Endometrium (tissue), 2 donors: Measurements from ENCODE around the gene SLC2A9.
"Not testable (repeated sequence)": the region's sequence is repeated elsewhere in the genome, so short reads cannot be mapped to it uniquely, and the experiment has no call there.

Source experiments
- FAIRE-seq: peaks from 2 replicates; lab custom pipeline; 2012; peaks lifted over from hg19 to GRCh38; lab: Jason Lieb, UNC
- donor health status: control.
- donor health status: control.

SLC2A9 gene

DNA sequence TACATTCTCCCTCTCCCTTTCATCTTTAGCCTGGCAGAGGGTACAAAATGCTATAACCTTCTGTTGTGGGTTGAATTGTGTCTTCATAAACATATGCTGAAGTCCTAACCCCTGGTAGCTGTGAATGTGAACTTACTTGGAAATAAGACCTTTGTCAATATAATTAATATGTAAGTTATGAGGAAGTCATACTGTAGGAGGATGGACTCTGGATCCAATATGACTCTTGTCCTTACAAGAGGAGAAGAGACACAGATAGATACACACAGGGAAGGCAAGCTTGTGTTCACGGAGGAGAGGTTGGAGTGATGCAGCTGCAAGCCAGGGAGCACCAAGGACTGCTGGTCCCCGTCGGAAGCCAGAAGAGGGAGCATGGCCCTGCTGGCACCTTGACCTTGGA is 94.7 kb downstream of the SLC2A9 start:
- no peak for FAIRE-seq

DNA sequence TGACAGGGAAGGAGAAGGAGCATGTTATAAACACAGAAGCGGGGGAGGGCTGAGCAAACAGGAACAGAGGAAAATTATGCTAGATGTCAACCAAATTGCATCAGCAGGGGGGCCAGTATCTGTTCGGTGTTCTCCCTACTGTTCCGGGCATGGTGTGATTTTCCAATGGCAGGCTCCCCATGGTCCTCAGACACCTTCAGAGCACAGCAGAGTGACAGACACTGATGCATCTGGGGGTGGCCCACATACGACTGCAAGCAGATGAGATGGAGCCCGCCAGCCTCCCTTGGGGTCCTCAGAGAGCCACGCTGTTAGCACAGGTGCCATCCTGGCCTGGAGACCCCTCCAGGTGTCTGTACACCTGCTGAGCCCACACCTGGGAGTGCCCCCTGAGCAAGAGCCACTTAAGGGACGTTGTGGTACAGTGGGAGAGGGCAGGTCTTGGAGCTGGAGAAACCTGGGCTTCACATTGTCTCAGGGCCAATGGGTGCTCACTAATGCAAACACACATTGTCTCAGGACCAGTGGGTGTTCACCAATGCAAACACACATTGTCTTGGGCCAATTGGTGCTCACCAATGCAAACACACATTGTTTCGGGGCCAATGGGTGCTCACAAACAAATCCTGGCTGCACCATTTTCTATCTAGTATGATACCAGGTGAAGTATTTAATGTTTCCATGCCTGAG is 95.4 kb downstream of the SLC2A9 start:
- no peak for FAIRE-seq

DNA sequence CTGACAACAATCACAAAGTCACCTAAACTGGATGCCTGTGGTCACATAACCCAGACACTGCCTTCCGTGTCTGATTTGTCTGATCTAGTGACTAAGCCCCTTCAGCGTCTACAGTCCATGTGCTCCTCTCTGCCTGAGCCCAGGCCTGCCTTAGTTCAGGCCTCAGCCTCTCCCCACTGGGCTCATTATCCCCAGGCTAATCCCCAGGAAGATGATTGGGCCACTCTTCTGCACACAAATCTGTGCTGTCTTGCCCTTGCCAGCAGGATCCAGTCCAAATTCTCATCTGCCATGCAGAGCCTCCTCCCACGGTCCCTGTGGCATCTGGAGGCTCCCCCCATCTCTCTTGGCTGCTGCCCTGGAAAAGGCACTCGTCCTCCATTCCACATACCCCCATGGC is 96.5 kb downstream of the SLC2A9 start:
- no peak for FAIRE-seq

DNA sequence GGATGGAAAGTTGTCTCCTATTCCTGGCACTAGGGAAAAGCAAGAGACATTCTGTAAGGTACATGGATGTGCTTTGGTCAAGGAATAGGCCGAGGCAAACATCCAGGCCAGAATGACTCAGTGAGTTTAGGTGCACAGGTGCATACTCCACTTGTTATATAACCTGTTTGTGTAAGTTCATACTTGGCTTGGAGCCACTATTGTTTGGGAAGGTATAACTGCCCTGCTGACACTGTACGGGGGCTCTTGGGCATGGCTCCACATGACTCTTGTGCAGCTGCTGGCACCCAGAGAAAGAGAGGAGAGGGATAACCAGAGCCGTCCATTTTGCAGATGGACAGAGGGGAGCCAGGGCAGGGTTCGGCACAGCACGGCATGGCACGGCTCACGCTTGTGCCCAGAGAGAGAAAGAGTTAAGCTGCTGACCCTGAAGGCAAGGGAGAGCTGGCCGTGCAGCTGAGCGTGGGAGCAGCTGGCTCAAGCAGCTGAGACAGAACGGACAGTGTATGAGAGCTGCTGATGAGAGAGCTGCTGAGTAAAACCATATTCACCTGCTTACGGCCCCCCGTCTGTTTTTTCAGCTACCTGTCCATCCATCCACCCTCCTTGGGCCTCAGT is 98.0 kb downstream of the SLC2A9 start:
- FAIRE-seq = no peak

DNA sequence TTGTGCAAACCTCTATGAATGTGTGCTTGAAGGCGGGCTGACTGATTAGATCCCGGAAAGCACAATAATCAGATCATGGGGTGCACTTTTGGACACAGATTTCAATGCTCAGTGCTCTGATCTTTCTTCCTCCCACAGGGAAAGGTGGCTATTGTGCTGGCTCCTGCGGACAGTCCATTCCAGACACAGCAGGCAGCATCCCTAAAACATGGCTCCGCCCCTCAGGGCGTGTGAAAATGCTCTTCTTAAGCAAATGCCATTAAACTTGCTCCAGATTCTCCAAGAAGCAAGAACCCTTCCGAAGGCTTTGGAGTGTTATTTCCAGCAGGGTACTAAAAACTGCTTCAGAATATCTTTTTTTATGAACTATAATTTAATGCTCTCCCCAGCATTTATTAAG is 100.0 kb downstream of the SLC2A9 start:
- FAIRE-seq = no peak

DNA sequence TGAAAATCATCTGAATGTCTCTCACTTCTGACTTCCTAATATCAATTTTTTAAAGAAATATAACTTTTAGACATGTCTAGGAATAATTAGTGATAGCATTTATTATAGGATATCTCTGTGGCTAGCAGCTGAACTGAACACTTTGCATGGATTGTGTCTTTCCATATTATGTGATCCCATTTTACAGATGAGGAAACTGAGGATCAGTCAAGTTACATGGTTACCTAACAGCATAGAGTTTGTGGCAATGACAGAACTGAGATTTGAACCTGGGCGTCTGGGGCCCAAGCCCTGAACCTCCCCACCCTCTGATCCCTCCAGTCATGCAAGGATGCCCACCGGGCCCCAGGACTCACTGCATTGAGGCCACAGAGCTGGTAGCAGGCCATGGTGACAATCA is 101.3 kb downstream of the SLC2A9 start:
- FAIRE-seq = no peak

DNA sequence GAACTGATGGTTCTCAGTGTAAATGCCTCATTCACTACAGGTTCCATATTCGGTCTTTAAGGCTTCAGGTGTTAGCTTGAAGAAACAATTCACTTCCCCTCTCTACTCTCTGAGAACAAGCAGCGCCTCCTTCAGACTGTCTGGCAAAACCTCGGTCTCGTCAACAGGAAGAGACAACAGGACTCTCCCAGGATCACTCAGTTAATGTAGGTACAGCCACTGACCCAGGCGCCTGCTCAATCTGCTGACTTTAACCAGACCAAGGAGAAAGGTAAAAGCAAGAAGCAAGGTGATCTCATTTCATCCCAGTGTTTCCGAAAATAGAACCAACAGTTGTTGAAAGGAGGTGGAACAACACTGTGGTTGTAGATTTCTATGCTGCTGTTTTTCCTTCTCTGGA is 102.2 kb downstream of the SLC2A9 start:
- no peak for FAIRE-seq

DNA sequence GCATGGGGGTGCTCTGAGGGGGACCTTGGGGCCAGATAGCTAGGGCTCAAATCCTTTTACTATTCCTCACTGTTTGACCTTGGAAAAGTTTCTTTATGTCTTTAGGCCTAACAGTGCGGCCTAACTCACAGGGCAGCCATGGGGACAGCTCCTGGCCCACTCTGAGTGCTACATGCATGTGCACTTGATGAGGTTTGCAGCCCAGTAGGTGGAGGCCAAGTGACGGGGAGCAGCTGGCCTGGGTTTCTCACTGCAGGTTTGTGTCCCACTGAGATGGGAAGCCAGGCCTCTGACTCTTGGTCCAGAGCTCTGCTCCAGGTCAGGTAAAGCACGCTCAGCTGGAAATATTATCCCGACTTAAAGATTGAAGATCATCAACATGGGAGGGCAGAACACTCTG is 102.8 kb downstream of the SLC2A9 start:
- no peak for FAIRE-seq

DNA sequence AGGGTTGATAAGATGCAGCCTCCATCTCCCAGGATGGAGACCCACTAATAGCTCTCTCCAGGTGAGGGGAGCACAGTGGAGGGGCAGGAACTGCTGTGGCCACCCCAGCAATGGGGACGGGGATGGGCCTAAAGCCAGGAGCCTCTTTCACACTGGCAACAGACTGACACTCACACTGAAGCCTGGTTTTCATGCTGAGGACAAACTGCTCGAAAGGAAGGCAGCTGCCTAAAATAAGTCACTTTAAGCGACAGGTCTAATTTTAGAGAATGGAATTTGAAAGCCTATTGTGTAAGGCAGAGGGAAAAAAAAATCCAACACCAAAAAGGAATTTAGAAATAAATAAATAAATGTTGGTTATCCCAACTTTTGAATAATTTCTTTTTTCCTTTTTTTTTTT is 104.4 kb downstream of the SLC2A9 start:
- FAIRE-seq = no peak

DNA sequence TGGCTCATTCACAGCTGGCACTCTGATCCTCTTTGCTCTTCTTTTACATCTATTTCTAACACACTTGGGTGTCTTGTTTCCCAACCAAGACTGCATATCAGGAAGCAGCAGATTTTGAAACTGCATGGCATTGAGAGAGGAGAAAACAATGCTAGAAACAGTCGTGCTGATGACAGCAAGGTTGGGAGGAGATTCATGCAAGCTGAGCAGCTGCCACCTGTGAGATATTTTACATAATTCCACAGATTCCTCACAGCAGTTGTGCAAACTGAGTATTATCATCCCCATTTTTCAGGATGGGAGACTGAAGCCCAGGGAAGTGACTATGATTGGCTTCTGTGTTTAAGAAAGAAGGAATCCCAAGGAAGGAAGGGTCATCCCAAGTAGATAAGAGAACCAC is 105.0 kb downstream of the SLC2A9 start:
- no peak for FAIRE-seq

DNA sequence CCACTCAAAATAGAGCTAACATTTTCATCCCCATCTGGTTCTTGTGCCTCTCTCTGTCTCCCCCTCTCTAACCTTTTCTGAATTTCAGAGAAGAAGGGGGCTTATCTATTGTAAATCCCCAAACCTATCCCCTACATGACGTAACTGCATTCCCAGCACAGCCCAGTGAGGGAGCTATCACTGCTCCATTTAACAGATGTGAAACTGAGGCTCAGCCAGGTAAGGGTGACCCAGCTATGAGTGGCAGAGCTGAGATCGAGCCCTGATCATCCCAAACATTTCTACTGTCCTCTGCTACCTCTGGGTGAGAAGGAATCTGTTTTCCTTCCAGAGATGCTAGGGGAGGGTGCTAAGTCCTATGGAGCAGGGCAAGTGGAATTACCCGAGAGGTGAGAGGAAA is 107.5 kb downstream of the SLC2A9 start:
- no peak for FAIRE-seq

DNA sequence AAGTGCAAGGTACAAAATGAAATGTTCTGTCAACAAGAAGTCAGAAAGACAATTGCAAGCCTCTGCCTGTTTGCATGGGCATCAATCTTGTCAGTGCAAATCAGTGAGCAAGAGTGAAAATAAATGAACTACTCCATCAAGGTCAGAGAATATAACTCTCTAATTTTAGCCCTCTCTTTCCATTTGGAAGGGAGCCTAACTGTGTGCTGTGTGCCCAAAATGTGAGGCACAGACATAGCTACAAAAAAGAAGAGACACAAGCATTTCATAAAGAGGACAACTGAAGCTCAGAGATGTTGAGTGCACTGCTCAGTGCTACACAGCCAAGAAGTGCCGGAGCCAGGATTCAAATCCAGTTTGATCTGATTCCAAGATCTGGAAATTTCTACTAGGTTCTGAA is 114.3 kb downstream of the SLC2A9 start:
- no peak for FAIRE-seq

DNA sequence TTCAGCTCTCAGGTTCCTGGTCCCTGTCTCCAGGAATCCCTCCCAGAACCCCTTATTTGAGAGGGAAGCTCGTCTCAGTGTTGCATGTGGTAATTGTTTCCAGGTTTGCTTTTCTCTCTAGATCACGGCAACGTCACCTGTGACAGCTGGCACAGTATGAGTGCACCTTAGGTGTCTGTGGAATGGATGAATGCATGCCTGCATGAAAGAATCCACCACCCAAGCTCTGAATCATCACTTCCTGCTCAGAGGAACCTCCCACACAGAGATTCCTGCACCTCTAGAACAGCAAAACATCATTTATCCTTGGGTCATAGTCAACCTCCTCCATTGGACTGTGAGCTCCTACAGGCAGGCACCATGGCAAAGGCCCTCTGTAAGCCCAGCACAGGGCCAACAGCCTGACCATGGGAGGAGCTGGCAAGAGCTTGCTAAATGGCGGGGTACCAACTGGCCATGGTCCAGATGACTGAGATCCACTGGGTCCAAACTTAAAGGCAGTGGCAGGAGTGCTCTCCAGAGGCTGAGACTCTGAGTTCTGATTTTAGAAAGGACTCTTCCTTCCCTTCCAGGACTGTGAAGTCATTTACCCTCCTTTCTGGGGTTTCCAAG is 116.2 kb downstream of the SLC2A9 start:
- no peak for FAIRE-seq

DNA sequence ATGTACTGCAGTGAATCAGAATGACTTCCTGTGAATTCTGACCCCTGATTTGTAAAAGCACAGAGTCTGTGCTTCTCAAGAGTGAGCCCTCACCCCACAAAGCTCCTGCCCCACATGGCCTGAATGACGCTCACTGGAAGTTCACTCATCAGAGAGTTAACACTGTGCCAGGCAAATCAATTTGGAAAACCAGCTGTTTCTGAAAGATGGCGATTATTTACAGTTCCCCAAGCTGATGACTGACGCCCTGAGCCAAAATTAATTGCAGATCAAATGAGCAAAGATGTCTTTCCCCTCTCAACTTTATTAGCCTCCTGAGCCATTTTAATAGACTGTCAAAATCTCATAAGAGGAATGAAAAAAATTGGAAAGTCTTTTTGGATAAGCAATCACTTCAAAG is 118.0 kb downstream of the SLC2A9 start:
- no peak for FAIRE-seq

DNA sequence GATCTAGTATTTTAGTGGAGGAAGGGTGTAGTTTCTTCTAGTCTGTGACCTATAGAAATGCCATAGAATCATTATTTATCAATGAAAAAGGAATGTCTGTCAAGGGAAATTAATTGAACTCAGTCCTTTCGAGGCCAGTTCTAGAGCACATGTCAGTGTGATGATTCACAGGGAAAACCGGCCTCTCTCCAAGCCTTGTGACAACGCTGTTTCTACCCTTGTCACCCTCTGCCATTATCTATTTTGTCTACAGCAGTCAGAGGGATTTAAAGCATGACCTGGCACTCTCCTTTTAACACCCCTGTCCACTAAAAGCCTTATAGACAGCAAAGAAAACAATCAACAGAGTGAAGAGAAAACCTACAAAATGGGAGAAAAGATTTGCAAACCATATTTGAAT is 120.0 kb downstream of the SLC2A9 start:
- FAIRE-seq = no peak

DNA sequence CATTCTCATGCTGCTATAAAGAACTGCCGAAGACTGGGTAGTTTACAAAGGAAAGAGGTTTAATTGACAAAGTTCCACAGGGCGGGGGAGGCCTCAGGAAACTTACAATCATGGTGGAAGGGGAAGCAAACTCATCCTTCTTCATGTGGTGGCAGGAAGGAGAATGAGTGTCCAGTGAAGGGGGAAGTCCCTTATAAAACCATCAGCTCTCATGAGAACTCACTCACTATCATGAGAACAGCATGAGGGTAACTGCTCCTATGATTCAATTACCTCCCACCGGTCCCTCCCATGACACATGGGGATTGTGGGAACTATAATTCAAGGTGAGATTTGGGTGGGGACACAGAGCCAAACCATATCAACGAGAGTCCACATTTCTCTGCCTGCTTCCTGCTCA is 120.7 kb downstream of the SLC2A9 start:
- FAIRE-seq = not testable (repeated sequence)

DNA sequence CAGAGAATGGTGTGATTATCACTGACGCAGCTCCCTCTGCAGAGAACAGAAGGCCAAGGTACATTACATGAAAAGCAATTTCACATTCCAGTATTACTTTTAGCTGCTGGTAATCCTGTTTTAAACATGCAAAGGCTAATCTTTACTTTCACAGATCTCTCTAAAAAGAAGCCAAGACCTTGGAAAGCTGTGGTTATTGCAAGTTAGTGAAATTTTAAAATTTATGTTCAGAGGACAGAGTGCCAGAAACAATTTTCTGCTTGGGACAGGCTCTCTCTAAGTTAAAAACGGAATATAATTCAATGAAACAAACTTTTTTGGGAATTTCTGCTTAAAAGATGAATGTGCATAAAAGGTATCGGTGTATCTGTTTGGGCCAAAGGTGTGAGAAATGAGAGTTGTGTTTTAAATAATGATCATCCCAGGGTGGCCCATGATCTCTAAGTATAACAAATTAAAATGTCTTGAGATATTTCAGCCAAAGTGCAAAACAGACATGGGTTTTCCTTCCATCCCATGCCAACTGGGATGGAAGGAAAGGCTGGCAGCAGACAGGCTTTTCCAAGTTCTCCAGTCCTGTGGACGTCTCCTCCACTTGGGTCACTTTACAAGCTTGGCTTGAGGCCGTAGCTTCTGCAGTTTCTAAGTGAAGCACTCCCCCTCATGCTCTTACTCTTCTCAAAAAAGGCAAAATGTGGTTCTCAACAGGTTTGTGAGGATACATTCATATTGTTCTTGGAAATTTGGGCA is 121.8 kb downstream of the SLC2A9 start:
- no peak for FAIRE-seq

DNA sequence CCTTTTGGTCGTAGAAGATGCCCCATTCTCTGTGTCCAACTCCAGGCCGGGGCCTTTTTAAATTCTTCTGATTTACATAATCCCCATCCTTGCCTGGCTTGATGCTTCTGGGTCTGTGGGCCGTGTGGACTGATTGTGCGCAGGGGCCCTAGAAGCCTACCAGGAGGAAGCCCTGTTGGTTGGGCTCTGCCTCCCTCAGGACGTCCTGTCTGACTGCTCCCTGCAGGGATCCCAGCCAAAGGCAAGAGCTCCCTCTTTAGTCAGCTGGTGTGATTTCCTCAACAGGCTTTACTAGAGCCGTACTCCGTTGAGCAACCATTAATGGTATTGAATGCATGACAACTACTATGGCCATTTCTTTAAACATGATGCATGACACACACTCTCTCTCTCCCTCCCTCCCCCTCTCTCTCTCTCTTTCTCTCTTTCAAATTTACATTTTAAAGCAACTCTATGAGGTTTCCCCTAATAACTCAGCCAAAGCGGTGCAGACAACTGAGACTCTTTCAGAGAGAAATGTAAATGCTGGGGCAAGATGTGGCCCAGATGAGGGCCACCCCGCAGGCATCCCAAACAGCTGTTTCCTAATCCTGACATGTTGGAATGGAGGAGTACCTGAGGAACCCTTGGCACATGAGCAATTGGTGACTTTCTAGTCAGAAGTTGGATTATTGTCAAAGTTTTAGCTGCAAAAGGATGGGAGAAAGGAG is 122.5 kb downstream of the SLC2A9 start:
- FAIRE-seq = no peak

DNA sequence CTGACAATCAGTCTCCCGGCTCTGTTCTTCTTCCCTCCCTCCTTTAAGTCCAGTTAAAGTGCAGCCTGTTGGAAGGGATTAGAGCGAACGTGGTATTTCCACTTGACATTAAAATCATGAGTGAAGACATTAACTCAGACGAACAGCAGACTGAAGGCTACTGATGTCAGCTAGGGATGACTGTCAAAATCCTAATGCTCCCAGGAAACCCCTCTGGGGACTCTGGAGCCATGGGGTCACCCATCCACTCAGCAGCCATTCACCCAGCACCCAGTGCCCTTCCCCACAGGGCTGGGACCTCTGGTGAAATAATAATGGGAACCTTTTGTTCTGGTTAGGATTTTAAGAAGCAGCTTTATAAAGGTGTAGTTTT is 126.0 kb downstream of the SLC2A9 start:
- FAIRE-seq = no peak

DNA sequence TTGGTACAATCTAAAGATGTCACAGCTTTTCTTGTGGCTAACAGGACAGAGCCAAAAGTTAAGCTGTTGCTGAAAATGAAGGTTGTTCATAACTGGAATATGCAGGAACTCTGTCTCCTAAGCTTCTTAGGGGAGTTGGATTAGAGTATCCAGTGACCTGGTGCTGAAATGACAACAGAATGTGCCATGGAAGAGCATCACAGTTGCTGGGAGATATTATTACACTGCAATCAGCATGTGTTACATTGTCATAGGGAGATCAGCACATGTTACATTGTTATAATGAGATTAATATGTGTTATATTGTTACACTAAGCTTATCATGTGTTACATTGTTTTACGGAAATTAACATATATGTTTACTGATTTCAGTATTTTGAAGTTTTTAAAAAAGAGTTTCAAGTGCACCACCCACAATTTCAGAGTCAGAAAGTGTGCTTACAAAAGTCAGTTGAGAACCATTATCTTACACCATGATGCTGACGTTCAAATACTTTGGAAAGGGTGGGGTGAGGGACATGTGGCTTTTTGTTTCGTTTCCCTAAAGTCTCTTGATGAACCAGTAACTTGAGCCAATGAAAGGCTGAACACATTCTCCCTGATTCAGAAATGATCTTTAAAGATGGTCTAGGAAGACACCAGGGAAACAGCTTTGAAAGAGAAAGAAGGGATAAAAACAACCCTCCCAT is 126.5 kb downstream of the SLC2A9 start:
- no peak for FAIRE-seq

DNA sequence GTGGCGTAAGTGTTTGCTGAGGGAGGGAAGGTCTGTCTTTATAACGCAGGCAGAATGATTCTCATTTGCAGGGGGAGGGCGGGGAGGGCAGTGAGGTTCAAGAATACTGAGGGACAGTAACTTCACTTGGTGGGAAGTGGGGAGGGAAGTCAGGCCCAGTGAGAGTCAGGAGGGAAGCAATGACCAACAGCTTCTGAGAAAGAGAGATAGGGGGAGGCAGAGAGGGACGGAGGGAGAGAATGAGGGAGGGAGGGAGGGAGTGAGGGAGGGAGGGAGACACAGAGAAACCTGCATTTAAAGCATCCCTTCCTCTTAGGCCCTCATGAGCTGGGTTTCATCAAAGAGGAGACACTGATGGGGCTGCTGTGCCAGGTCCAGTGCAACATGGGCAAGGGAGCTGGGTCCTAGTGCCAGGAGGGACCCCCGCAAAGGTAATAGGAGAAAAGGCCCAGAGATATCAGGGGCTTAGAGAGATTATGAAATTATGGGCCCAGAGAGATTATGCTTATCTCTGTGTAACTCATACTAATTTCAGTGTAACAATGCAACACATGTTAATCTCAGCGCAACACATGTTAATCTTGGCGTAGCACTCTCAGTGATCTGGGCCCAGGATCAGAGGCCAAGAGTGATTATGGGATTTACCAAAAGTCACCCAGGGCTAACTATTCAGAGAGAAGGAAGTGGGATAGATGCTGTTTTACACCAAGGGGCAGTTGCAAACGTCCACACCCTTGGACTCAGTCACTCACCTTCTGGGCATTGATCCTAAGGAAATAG is 127.8 kb downstream of the SLC2A9 start:
- no peak for FAIRE-seq
